ENCODE measurements around the gene AR. TPM values are rescaled to one million over a fixed set of nuclear protein-coding genes. Genes with fewer than 3 reads are reported as not detected.

The AR gene
- total RNA-seq, 1 donor from 2014 or later = 1.1 TPM

DNA sequence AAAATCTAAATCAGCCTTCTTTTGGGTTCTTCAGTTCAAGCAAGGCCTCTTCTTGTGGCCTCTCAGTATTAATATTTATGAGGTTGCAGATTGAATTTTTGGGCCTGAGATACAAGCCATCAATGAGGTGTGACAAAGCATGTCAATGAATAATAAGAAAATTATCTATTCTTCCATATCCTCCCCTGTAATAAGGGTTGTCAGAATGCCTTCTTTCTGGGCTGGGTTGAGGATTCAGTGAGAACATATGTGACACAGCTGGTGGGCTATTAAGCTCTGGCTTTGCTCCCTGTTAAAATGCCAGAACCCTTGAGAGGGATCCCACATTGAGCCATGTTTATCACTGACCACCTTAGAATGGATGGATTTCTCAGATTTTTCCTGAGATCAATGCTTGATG is 187.2 kb downstream of the AR start:
- no peaks in the 10 kb centered on the region for H3K27me3 Mint-ChIP-seq
- TF ChIP-seq, protein P1, sequence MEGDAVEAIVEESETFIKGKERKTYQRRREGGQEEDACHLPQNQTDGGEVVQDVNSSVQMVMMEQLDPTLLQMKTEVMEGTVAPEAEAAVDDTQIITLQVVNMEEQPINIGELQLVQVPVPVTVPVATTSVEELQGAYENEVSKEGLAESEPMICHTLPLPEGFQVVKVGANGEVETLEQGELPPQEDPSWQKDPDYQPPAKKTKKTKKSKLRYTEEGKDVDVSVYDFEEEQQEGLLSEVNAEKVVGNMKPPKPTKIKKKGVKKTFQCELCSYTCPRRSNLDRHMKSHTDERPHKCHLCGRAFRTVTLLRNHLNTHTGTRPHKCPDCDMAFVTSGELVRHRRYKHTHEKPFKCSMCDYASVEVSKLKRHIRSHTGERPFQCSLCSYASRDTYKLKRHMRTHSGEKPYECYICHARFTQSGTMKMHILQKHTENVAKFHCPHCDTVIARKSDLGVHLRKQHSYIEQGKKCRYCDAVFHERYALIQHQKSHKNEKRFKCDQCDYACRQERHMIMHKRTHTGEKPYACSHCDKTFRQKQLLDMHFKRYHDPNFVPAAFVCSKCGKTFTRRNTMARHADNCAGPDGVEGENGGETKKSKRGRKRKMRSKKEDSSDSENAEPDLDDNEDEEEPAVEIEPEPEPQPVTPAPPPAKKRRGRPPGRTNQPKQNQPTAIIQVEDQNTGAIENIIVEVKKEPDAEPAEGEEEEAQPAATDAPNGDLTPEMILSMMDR (IDR thresholded peaks at IDR 0.05; ENCODE audit: unreplicated experiment) = no peak
- H3K36me3 Mint-ChIP-seq (ENCODE audit: insufficient read depth) = no peaks in the 10 kb centered on the region
- H3K27ac Mint-ChIP-seq = no peak overlapping the region
- no peaks in the 10 kb centered on the region for H3K4me1 Mint-ChIP-seq (ENCODE audit: low read depth)
- H3K4me3 Mint-ChIP-seq (ENCODE audit: low read depth) = no peak overlapping the region
- no peak for DNase-seq (ENCODE audit: low spot score, unreplicated experiment)
- H3K9me3 Mint-ChIP-seq (ENCODE audit: low read depth) = peaks cover 22% of the 10 kb centered on the region

DNA sequence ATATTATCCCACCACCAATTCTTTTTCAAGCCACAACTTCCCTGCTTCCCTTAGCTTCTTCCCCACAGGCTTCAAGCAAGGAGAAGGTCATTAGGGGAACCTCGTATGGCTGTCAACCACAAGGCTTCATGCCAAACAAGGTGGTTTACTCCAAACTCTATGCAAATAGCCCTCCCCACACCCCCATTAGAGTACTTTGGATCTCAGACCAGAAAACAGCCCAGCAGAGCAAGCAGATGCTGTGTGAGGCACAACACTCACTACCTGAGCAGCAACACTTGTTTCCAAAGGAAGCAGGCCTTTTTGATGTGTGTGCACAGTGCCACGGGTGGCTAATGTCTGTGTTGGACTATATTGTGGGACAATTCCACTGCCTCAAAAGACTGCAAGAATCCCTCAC is 189.0 kb downstream of the AR start:
- TF ChIP-seq, protein P1 (IDR thresholded peaks at IDR 0.05; ENCODE audit: unreplicated experiment) = no peak
- H3K27me3 Mint-ChIP-seq = no peaks in the 10 kb centered on the region
- no peak overlapping the region for H3K27ac Mint-ChIP-seq
- peaks cover 25% of the 10 kb centered on the region for H3K9me3 Mint-ChIP-seq (ENCODE audit: low read depth)
- DNase-seq (ENCODE audit: low spot score, unreplicated experiment) = no peak
- H3K4me1 Mint-ChIP-seq (ENCODE audit: low read depth) = no peaks in the 10 kb centered on the region
- no peak overlapping the region for H3K4me3 Mint-ChIP-seq (ENCODE audit: low read depth)
- H3K36me3 Mint-ChIP-seq (ENCODE audit: insufficient read depth) = no peaks in the 10 kb centered on the region

DNA sequence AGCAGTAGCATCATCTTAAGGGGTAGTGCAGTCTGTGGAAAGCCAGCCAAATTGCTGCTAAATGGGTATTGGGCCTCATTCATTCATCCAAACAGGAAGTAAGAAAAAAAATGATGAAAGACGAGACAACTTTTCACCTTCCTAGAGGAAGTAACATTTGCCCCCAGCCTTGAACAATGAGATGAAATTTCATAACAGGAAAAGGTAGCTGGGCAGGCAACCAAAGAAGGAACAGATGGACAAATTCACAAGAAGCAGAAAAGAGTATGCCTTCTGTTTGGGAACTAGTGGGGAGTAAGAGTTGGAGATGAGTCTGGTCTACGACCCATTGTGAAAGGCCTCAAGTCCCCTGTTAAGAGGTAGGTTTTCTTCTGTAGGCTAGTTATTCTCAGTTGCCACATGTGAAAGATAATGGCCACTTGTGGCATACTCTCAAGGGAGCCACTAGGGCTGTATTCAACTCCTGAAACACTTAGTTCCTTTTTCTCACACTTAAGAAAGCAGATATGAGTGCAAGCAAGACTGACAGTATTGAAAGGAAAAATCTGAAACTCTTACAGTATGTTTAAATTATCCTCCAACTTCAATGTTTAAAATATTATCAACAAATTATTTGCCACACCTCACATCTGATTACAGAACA is 190.4 kb downstream of the AR start:
- no peak for DNase-seq (ENCODE audit: low spot score, unreplicated experiment)
- Mint-ChIP-seq H3K27ac (no peak overlapping the region), H3K4me3 (ENCODE audit: low read depth) (no peak overlapping the region), H3K27me3 (no peaks in the 10 kb centered on the region), H3K36me3 (ENCODE audit: insufficient read depth) (no peaks in the 10 kb centered on the region), H3K4me1 (ENCODE audit: low read depth) (no peaks in the 10 kb centered on the region), H3K9me3 (ENCODE audit: low read depth) (peaks cover 25% of the 10 kb centered on the region)
- TF ChIP-seq, protein P1 (IDR thresholded peaks at IDR 0.05; ENCODE audit: unreplicated experiment) = no peak

DNA sequence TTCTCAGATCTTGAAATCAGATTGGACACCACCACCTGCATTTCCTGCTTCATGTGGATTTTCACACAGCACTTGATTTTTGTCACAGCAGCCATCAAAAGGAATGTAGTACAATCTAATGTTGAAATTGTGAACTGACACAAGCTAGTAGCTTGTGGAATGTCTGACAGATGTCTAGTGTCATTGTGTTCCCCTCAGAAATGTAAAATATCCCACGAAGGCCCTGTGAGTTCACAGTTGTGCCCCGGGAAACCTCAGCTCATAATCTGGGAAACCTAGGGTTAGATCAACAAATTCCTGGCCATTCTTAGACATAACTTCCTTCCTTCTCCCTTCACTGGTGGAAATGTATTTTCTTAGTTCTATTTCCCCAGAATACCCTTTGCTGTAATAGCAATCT is 205.7 kb downstream of the AR start:
- H3K4me3 Mint-ChIP-seq (ENCODE audit: low read depth) = no peak overlapping the region
- DNase-seq (ENCODE audit: low spot score, unreplicated experiment) = no peak
- peaks cover 14% of the 10 kb centered on the region for H3K9me3 Mint-ChIP-seq (ENCODE audit: low read depth)
- no peaks in the 10 kb centered on the region for H3K4me1 Mint-ChIP-seq (ENCODE audit: low read depth)
- TF ChIP-seq, protein P1 (IDR thresholded peaks at IDR 0.05; ENCODE audit: unreplicated experiment) = no peak
- H3K36me3 Mint-ChIP-seq (ENCODE audit: insufficient read depth) = no peaks in the 10 kb centered on the region
- no peaks in the 10 kb centered on the region for H3K27me3 Mint-ChIP-seq
- H3K27ac Mint-ChIP-seq = no peak overlapping the region

DNA sequence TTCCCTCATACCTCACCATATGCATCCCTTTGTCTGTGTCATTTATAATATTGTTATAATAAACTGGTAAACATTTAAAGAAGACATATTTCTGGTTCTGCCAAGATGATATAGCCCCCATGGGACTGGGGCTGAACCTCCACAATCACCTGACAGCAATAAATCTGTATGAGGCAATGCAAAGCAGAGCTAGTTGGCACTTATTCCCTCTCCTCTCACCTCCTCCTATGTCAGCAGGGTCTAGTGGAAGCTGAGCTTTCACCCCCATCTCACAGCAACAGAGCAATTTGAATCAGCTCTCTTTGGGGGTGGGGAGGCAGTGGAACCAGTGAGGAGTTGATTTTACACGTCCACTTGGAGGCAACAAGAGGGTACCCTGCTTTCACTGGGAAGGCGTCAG is 206.9 kb downstream of the AR start:
- Mint-ChIP-seq H3K4me3 (ENCODE audit: low read depth) (no peak overlapping the region), H3K36me3 (ENCODE audit: insufficient read depth) (no peaks in the 10 kb centered on the region), H3K27me3 (no peaks in the 10 kb centered on the region), H3K4me1 (ENCODE audit: low read depth) (no peaks in the 10 kb centered on the region), H3K27ac (no peak overlapping the region), H3K9me3 (ENCODE audit: low read depth) (peaks cover 16% of the 10 kb centered on the region)
- TF ChIP-seq, protein P1 (IDR thresholded peaks at IDR 0.05; ENCODE audit: unreplicated experiment) = no peak
- no peak for DNase-seq (ENCODE audit: low spot score, unreplicated experiment)

Measured in progenitor cell of endocrine pancreas (in vitro differentiated cells).